GDM1 (cell line): ENCODE measurements around the gene PSMC3.

Source experiments
- DNase-seq: peaks from one replicate; lab custom pipeline; 2025; lab: John Stamatoyannopoulos, UW

PSMC3 gene

GRCh38 chr11:47413908-47414684, 12.1 kb downstream of the PSMC3 start:
- DNase-seq, result no peak

GRCh38 chr11:47413351-47413750, 12.9 kb downstream of the PSMC3 start:
- no peak for DNase-seq

- DNase-seq, result peak; percentile 30
Measured at GRCh38 chr11:47411884-47412746, 14.1 kb downstream of the PSMC3 start.

GRCh38 chr11:47410370-47411264, 15.6 kb downstream of the PSMC3 start:
- DNase-seq, result no peak

GRCh38 chr11:47409440-47410369, 16.5 kb downstream of the PSMC3 start:
- DNase-seq, result no peak

GRCh38 chr11:47408598-47409439, 17.4 kb downstream of the PSMC3 start:
- no peak for DNase-seq

- DNase-seq, result peak; percentile 97
Measured at GRCh38 chr11:47407746-47408590, 18.3 kb downstream of the PSMC3 start, which contains the start of gene SLC39A13. Gene SLC39A13, plus strand, starts transcription at chr11:47408590. Its CDS starts 1,505 bp downstream, at chr11:47410095.

GRCh38 chr11:47406896-47407745, 19.1 kb downstream of the PSMC3 start:
- DNase-seq, result no peak

- no peak for DNase-seq
Measured at GRCh38 chr11:47403571-47403970, 22.7 kb downstream of the PSMC3 start.

- DNase-seq, result no peak
Measured at GRCh38 chr11:47403135-47403534, 23.1 kb downstream of the PSMC3 start.

GRCh38 chr11:47400768-47401279, 25.4 kb downstream of the PSMC3 start:
- no peak for DNase-seq

- peak; percentile 59 for DNase-seq
Measured at GRCh38 chr11:47399860-47400767, 26.1 kb downstream of the PSMC3 start.

GRCh38 chr11:47398551-47398950, 27.7 kb downstream of the PSMC3 start:
- DNase-seq, result no peak

- no peak for DNase-seq
Measured at GRCh38 chr11:47398011-47398410, 28.2 kb downstream of the PSMC3 start.

- no peak for DNase-seq
Measured at GRCh38 chr11:47396049-47396320, 30.3 kb downstream of the PSMC3 start.

- peak; percentile 32 for DNase-seq
Measured at GRCh38 chr11:47395223-47396048, 30.8 kb downstream of the PSMC3 start.
